HG02571 (cell line): Measurements from ENCODE around the gene LHX3.

ENCODE experiments used
- ATAC-seq: cut with Tn5 transposase; IDR thresholded peaks from one replicate; pipeline ENCODE4 v1.9.1; 2021; ENCODE audit warnings: mild to moderate bottlenecking, moderate library complexity; ENCODE audit not compliant: unreplicated experiment

The LHX3 gene

GRCh38 chr9:136209786-136210185 is 4.9 kb upstream of the LHX3 start:
- no peak for ATAC-seq

GRCh38 chr9:136209232-136209631 is 4.3 kb upstream of the LHX3 start:
- ATAC-seq, result no peak

GRCh38 chr9:136208675-136209074 is 3.7 kb upstream of the LHX3 start:
- ATAC-seq, result no peak

GRCh38 chr9:136207616-136208015 is 2.7 kb upstream of the LHX3 start:
- ATAC-seq, result no peak

- ATAC-seq, result no peak
These were observed 1.8 kb upstream of the LHX3 start for GRCh38 chr9:136206602-136207275.

- ATAC-seq, result no peak
These were observed 722 bp upstream of the LHX3 start for GRCh38 chr9:136205707-136205992.

- ATAC-seq, result no peak
These were observed 653 bp downstream of the LHX3 start for GRCh38 chr9:136204145-136204805.

GRCh38 chr9:136203408-136204144 is 1.4 kb downstream of the LHX3 start:
- ATAC-seq, result no peak

GRCh38 chr9:136202454-136203407 is 2.2 kb downstream of the LHX3 start:
- no peak for ATAC-seq

- ATAC-seq, result no peak
These were observed 3.1 kb downstream of the LHX3 start for GRCh38 chr9:136201609-136202453.

- ATAC-seq, result no peak
These were observed 3.8 kb downstream of the LHX3 start for GRCh38 chr9:136201174-136201573.

GRCh38 chr9:136200424-136200823 is 4.5 kb downstream of the LHX3 start:
- ATAC-seq, result no peak

GRCh38 chr9:136199391-136200288 is 5.3 kb downstream of the LHX3 start:
- ATAC-seq, result no peak

- no peak for ATAC-seq
These were observed 6.3 kb downstream of the LHX3 start for GRCh38 chr9:136198605-136199083.

GRCh38 chr9:136197930-136198604 is 6.9 kb downstream of the LHX3 start:
- no peak for ATAC-seq

GRCh38 chr9:136197084-136197875 is 7.6 kb downstream of the LHX3 start:
- no peak for ATAC-seq

GRCh38 chr9:136196404-136197083 is 8.4 kb downstream of the LHX3 start:
- no peak for ATAC-seq
